Smooth muscle cell (in vitro differentiated cells): ENCODE measurements around the gene PHB1. TPM values are rescaled to one million over a fixed set of nuclear protein-coding genes. Genes with fewer than 3 reads are reported as not detected.
A peak's percentile ranks its signal among the peaks of the same experiment; 100 is the strongest.

Experiments
- DNase-seq: peaks from one replicate; lab custom pipeline; 2025; ENCODE audit not compliant: unreplicated experiment; lab: John Stamatoyannopoulos, UW
- H2AFZ ChIP-seq: fragments of 200-600 bp; sonication (generic); 2 replicates; pipeline ENCODE4 v1.6.0; 2016; ENCODE audit warnings: antibody characterized with exemption, low read depth, mild to moderate bottlenecking
- H3F3A ChIP-seq: fragments of 200-600 bp; sonication (generic); 2 replicates; pipeline ENCODE4 v1.6.0; 2017; ENCODE audit warnings: antibody characterized with exemption, low read depth
- H3K27ac ChIP-seq: fragments of 200-600 bp; sonication (generic); 2 replicates; pipeline ENCODE4 v1.5.1; 2016; ENCODE audit warnings: low read depth, mild to moderate bottlenecking
- H3K27me3 ChIP-seq: fragments of 200-600 bp; sonication (generic); 2 replicates; pipeline ENCODE4 v1.6.1; 2016; ENCODE audit warnings: low read depth, mild to moderate bottlenecking
- H3K36me3 ChIP-seq: fragments of 200-600 bp; sonication (generic); 2 replicates; pipeline ENCODE4 v1.5.1; 2016; ENCODE audit warnings: low read depth
- H3K4me1 ChIP-seq: fragments of 200-600 bp; sonication (generic); 2 replicates; pipeline ENCODE4 v1.5.1; 2016; ENCODE audit warnings: low read depth
- H3K4me2 ChIP-seq: fragments of 200-600 bp; sonication (generic); 2 replicates; pipeline ENCODE4 v1.6.0; 2016; ENCODE audit warnings: mild to moderate bottlenecking
- H3K4me3 ChIP-seq: fragments of 200-600 bp; sonication (generic); 2 replicates; pipeline ENCODE4 v1.5.1; 2016; ENCODE audit warnings: mild to moderate bottlenecking
- H3K79me2 ChIP-seq: fragments of 200-600 bp; sonication (generic); 2 replicates; pipeline ENCODE4 v1.6.0; 2016; ENCODE audit warnings: low read depth, mild to moderate bottlenecking
- H3K9ac ChIP-seq: fragments of 200-600 bp; sonication (generic); 2 replicates; pipeline ENCODE4 v1.6.0; 2016; ENCODE audit warnings: low read depth
- H3K9me3 ChIP-seq: fragments of 200-600 bp; sonication (generic); replicated peaks from 2 replicates; pipeline ENCODE4 v1.5.1; 2016; ENCODE audit warnings: low read depth
- H4K20me1 ChIP-seq: fragments of 200-600 bp; sonication (generic); 2 replicates; pipeline ENCODE4 v1.6.0; 2016; ENCODE audit warnings: low read depth
- CTCF ChIP-seq: fragments of 200-600 bp; sonication (generic); IDR thresholded peaks from 2 replicates; pipeline ENCODE4 v1.5.1; 2017; ENCODE audit warnings: borderline replicate concordance, mild to moderate bottlenecking, antibody characterized with exemption; ENCODE audit not compliant: insufficient read depth, poor library complexity, severe bottlenecking
- WGBS: methylation state at CpG from one replicate; pipeline ENCODE4 v1.1.7; 2016; ENCODE audit warnings: low lambda C conversion rate; 5-methylcytosine and 5-hydroxymethylcytosine counted together
- polyA plus RNA-seq: library from polyadenylated mRNA; unstranded; fragments of >200 nt; fragmentation: Nextera tagmentation; extraction: Ambion mirVana; gene quantifications from 2 replicates; pipeline ENCODE4 v1.2.1, GENCODE V29; 2016
- total RNA-seq: library from RNA; depleted of rRNA; stranded (reverse); fragments of >200 nt; gene quantifications from 2 replicates; pipeline ENCODE4 v1.2.3, GENCODE V29; 2014

The PHB1 gene
- total and polyA plus RNA-seq, 2 experiments from 2014 or later, result 90.1 to 184 TPM

- no peaks in the 10 kb centered on the region for H4K20me1 ChIP-seq
- TF ChIP-seq CTCF, result no peak
- H3K4me3 ChIP-seq, result peak overlapping the region; percentile 88
- no peaks in the 10 kb centered on the region for H3F3A ChIP-seq
- H3K4me1 ChIP-seq, result peaks cover 7% of the 10 kb centered on the region
- H3K27me3 ChIP-seq, result no peaks in the 10 kb centered on the region
- no peaks in the 10 kb centered on the region for H3K9me3 ChIP-seq
- H2AFZ ChIP-seq, result peak overlapping the region; percentile 91
- peak overlapping the region; percentile 76 for H3K9ac ChIP-seq
- no peak for DNase-seq
- H3K36me3 ChIP-seq, result no peaks in the 10 kb centered on the region
- peak overlapping the region; percentile 88 for H3K4me2 ChIP-seq
- H3K27ac ChIP-seq, result no peak overlapping the region
- H3K79me2 ChIP-seq, result peaks cover 20% of the 10 kb centered on the region
- WGBS, result 6% methylated on average over 6 of the region's 10 CpGs
Measured at GRCh38 chr17:49414271-49414621, 436 bp downstream of the PHB1 start.

- peaks cover 12% of the 10 kb centered on the region for H3K36me3 ChIP-seq
- no peaks in the 10 kb centered on the region for H3K27me3 ChIP-seq
- no peak for TF ChIP-seq CTCF
- no peak for DNase-seq
- no peak overlapping the region for H2AFZ ChIP-seq
- WGBS, result 97% methylated on average over 14 of the region's 14 CpGs
- H3F3A ChIP-seq, result no peaks in the 10 kb centered on the region
- no peaks in the 10 kb centered on the region for H4K20me1 ChIP-seq
- no peaks in the 10 kb centered on the region for H3K9me3 ChIP-seq
- H3K4me1 ChIP-seq, result peaks cover 6% of the 10 kb centered on the region
- peaks cover 15% of the 10 kb centered on the region for H3K79me2 ChIP-seq
- no peak overlapping the region for H3K4me3 ChIP-seq
- H3K9ac ChIP-seq, result no peak overlapping the region
- H3K4me2 ChIP-seq, result no peak overlapping the region
- no peak overlapping the region for H3K27ac ChIP-seq
Measured at GRCh38 chr17:49409066-49409465, 5.6 kb downstream of the PHB1 start.

GRCh38 chr17:49407981-49408501 lies 6.6 kb downstream of the PHB1 start:
- no peak overlapping the region for H3K4me2 ChIP-seq
- peaks cover 5% of the 10 kb centered on the region for H3K79me2 ChIP-seq
- no peak overlapping the region for H2AFZ ChIP-seq
- H4K20me1 ChIP-seq, result no peaks in the 10 kb centered on the region
- no peaks in the 10 kb centered on the region for H3K9me3 ChIP-seq
- peak; percentile 92 for TF ChIP-seq CTCF
- WGBS, result 37% methylated on average over 9 of the region's 9 CpGs
- H3F3A ChIP-seq, result no peaks in the 10 kb centered on the region
- DNase-seq, result peak; percentile 19
- peaks cover 12% of the 10 kb centered on the region for H3K36me3 ChIP-seq
- H3K9ac ChIP-seq, result no peak overlapping the region
- no peaks in the 10 kb centered on the region for H3K4me1 ChIP-seq
- H3K4me3 ChIP-seq, result no peak overlapping the region
- H3K27me3 ChIP-seq, result no peaks in the 10 kb centered on the region
- H3K27ac ChIP-seq, result no peak overlapping the region

GRCh38 chr17:49407086-49407485 lies 7.6 kb downstream of the PHB1 start:
- peaks cover 12% of the 10 kb centered on the region for H3K36me3 ChIP-seq
- no peak for DNase-seq
- no peaks in the 10 kb centered on the region for H3K79me2 ChIP-seq
- H3K4me2 ChIP-seq, result no peak overlapping the region
- WGBS, result 98% methylated on average over 9 of the region's 9 CpGs
- no peaks in the 10 kb centered on the region for H3K9me3 ChIP-seq
- no peak overlapping the region for H3K4me3 ChIP-seq
- H3K4me1 ChIP-seq, result no peaks in the 10 kb centered on the region
- no peak overlapping the region for H2AFZ ChIP-seq
- no peaks in the 10 kb centered on the region for H3K27me3 ChIP-seq
- H4K20me1 ChIP-seq, result no peaks in the 10 kb centered on the region
- no peak for TF ChIP-seq CTCF
- no peak overlapping the region for H3K27ac ChIP-seq
- H3F3A ChIP-seq, result no peaks in the 10 kb centered on the region
- H3K9ac ChIP-seq, result no peak overlapping the region
